NCI-H2171 treated with DMSO at 0.1 percent for 48 hours (cell line): ENCODE data around the gene PCBP1.
"Not testable (repeated sequence)": the region's sequence is repeated elsewhere in the genome, so short reads cannot be mapped to it uniquely, and the experiment has no call there.

Experiments
- DNase-seq: peaks from one replicate; lab custom pipeline; 2025; lab: John Stamatoyannopoulos, UW

Gene PCBP1

DNA sequence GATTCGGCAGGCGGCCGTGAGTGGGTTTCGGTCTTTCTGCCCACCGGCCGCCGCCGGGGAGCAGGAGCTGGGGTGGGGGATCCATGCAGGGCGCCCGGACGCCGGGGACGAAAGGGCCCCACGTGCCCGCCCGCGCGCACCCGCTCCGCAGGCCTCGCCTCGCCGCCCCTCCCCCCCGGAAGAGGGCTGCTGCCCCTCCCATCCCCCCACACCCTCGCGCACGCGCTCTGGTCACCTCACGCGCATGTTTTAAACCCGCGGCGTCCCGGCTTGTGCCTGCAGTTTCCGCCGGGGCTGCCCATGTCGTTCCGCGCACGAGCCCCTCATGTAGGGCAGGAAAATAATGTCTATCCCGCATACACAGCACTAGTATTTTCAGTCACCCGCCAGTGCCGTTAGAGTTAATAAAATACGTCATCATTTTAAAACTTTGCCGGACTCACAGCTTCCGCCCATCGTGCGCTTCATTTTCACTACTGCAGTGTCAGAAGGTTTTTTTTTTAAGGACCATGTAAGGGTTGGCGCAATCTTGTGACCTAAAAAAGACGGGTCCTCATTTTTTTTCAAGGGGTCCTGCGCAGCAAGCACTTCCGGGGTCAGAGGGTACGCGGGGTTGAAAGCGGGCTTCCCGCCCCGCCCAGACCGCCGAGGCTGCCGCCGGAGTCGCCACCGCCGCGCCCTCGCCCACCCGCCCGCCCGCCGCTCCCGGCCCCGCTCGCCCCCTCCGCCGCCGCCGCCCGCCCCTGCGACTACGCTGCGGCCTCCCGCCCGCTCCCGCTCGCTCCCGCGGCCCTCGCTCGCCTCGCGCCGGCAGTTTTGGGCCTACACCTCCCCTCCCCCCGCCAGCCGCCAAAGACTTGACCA is at the start of gene PCBP1:
TSS of gene PCBP1 (plus strand) at position 640 of the 864 bp plus-strand sequence. CDS start 267 bp downstream, outside the sequence.
- DNase-seq: peak; percentile 94

- DNase-seq: no peak
Measured at GRCh38 chr2:70039366-70039765, 47.9 kb upstream of the PCBP1 start.

DNA sequence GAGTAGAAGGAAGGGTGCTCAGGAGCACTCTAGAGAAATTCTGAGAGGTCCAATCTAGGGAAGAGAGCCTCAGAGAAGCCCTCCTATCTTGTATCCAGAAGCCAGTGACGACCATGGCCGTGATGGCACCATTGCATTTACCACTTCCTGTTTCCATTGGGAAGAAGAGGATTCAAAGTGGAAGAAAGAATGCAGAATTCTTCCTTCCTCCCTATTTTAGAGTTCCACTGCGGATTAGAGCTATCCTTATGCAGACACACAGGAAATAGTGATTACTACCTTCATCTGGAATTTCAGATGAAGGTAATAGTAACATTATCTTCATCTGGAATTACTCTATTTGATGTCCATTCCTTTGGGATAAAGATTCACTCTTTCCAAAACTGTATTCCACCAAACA is 45.6 kb upstream of the PCBP1 start:
- DNase-seq: no peak

GRCh38 chr2:70042246-70042645 is 45.0 kb upstream of the PCBP1 start:
- DNase-seq: no peak

- no peak for DNase-seq
Measured at GRCh38 chr2:70043252-70043875, 43.9 kb upstream of the PCBP1 start.

DNA sequence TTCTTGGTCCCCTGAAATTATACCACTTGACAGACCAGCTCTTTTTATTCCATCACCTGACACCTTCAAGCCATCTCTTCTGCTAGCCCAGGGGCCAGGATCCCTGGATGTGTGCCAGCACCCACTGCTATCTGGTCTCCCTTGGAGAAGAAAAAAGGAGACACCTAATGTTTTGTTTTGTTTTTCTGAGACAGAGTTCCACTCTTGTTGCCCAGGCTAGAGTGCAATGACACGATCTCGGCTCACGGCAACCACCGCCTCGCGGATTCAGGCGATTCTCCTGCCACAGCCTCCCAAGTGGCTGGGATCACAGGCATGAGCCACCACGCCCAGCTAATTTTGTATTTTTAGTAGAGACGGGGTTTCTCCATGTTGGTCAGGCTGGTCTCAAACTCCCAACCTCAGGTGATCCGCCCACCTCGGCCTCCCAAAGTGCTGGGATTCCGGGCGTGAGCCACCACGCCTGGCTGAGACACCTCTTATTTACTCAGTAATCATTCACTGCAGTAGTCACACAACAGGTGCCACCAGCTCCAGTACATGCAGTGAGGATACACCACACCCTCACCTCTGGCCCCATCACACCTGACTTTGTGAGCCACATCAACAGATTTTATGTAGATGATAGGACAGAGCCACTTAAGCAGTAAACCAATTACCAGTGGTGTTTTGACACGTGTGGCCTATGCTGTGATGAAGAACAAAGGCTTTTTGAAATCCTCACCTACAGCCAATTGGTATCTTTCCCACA is 42.8 kb upstream of the PCBP1 start:
- no peak for DNase-seq

DNA sequence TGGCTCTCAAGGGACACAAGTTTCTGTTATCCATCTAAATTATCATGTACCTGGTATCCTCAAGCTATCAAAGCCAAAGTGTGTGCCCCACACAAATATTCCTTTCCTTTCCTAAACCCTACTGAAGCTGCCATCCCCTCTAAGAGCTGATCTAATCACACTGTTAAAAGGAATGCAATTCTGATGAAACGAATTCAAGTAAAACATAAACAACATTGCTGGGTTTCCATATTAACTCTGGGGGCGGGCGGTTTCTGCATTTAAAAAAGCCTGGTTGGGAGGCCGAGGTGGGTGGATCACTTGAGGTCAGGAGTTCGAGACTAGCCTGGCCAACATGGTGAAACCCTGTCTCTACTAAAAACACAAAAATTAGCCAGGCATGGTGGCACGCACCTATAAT is 41.9 kb upstream of the PCBP1 start:
- no peak for DNase-seq

- DNase-seq: no peak
Measured at GRCh38 chr2:70045932-70046331, 41.3 kb upstream of the PCBP1 start.

DNA sequence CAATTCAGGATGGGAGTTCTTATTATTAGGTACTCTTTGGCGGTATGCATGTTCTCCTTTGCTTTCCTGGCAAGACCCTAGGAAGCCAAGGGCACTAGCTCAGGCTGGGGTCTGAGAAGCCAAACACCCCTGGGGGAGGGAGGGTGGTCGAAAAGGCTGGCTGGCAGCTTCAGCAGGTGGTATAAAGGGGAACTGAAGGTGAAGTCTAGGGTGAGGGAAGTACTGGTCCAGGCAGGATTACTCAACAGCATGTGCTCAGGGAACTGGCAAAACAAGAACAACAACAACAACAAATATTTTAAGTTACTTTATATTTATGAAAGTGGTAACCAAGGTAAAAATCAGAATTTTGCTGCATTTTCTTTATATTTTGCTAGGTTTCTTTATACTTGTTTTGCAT is 40.7 kb upstream of the PCBP1 start:
- DNase-seq: no peak

DNA sequence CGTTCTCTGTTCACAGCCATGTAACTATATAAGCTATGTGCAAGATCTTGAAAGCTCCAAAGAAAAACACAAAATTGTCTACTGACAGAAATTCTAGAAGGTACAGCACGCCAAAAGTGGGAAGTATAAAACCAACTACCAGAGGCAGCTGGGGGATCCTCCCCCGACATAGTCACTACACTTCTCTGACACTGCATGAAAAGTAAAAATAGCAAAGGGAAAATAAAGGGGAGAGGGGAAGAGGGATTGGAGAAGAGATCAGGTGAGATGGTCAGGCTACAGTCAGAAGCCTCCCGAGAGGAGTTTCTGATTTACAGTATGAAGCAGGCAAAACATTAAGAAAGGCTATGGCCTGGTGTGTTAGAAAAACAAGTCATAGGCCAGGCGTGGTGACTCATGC is 39.8 kb upstream of the PCBP1 start:
- no peak for DNase-seq

DNA sequence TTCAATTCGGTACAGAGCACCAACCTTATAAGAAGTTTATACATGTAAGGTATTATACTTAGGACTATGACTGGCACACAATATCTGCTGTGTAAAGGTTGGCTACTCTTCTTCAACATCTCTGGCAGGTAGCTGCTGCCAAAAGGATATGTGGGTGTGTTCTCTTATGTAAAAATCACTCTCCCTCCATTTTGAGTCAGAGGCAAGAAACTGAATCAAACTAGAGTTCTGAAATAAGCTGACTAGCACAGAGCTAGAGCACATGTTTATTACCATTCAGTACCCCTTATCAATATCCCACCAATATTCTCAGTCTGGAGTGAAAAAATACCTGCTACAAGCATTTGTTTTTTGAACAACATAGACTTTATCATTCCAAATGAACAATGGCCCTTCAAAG is 38.0 kb upstream of the PCBP1 start:
- DNase-seq: no peak

GRCh38 chr2:70050631-70051425 is 36.4 kb upstream of the PCBP1 start:
- no peak for DNase-seq

GRCh38 chr2:70055259-70055658 is 32.0 kb upstream of the PCBP1 start:
- DNase-seq: not testable (repeated sequence)

DNA sequence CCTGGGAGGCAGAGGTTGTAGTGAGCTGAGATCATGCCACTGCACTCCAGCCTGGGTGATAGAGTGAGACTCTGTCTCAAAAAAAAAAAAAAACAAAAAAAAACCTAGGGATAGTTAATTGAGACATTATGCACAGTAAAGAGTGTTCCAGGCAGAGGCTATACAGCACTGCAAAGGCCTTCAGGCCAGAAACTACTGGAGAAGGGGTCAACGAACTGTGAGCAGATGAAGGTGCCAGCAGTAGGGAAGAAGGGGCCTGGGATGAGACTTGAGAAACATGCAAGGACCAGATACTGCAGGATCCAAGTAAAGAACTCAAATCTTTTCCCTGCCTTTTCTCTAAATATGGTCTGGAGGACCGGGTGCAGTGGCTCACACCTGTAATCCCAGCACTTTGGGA is 26.0 kb upstream of the PCBP1 start:
- no peak for DNase-seq

- no peak for DNase-seq
Measured at GRCh38 chr2:70062270-70062669, 25.0 kb upstream of the PCBP1 start.

DNA sequence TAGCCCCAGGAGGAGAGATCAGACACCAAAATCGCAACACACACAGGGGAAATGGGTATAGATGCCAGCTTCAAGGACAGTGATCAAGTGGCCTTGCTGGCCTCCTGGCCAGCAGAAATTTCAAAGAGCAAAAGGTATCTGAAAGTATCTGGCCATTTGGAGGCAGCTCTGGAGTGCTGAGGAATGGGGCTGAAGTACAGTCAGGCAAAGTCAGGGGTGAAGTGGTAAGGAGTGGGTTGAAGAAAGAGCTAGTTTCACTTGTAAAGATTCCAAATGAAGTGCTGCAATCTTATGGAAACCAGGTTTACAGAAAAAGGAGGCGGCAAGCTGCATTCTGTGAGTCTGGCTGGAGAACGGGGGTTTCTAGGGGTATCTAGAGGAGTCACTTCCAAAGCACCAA is 19.2 kb upstream of the PCBP1 start:
- DNase-seq: no peak

DNA sequence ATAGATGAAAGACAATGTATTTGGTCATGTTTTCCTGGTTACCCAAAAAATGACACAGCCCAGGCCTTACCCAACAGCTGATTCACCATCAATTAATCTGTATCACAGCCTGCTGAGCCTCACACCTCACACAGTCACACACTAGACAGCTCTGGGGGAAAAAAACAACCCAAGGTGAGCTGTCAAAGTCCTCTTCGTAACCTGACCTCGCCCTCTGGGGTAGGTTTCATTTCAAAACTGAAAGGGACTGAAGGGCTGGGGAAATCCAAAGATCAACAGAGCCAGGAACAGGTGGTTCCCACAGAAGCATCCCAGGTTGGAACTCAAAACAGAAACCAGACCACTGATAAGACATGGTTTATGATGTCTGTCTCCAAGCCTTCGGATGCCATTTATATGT is 18.2 kb upstream of the PCBP1 start:
- peak; percentile 38 for DNase-seq

DNA sequence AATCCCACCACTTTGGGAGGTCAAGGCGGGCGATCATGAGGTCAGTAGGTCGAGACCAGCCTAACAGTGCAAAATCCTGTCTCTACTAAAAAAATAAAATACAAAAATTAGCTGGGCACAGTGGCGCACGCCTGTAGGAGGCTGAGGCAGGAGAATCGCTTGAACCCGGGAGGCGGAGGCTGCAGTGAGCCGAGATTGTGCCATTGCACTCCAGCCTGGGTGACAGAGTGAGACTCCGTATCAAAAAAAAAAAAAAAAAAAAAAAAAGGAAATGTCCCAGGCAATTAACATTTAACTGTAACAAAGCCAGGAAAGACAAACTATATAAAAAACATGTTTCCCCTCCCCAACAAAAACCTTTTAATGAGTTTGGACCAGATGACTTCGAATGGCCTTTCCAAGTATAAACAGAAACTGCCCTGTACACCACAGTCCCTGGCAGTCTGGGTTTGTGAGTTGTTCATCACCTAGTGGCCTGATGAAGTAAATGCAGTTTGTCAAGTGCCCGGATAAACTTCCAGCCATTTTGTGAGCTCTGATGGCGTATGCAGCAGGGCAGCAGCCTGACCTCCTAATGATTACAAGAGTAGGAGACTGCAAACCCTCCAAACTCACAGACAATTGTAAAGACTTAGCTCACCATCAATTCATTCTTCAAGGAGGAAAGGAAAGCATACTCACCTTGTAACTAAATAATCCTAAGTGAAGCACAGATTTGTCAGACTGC is 16.6 kb upstream of the PCBP1 start:
- DNase-seq: peak; percentile 80

- DNase-seq: no peak
Measured at GRCh38 chr2:70073493-70073892, 13.8 kb upstream of the PCBP1 start.

DNA sequence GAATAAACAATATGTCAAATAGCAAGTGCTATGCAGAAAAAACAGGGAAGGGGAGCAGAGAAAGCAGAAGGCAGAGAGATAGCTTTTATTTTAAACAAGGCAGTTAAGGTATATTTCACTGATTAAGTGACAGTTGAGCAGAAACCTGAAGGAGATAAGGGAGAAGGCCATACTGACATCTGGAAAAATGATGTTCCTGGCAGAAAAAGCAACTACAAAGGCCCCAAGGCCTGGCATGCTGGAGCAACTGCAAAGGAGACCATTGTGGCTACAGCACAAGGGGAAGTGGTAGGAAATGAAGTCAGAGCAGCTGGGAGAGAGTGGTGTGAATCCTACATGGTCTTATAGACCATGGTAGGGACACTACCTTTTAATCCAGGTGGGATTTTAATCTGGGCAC is 8.9 kb upstream of the PCBP1 start:
- no peak for DNase-seq

DNA sequence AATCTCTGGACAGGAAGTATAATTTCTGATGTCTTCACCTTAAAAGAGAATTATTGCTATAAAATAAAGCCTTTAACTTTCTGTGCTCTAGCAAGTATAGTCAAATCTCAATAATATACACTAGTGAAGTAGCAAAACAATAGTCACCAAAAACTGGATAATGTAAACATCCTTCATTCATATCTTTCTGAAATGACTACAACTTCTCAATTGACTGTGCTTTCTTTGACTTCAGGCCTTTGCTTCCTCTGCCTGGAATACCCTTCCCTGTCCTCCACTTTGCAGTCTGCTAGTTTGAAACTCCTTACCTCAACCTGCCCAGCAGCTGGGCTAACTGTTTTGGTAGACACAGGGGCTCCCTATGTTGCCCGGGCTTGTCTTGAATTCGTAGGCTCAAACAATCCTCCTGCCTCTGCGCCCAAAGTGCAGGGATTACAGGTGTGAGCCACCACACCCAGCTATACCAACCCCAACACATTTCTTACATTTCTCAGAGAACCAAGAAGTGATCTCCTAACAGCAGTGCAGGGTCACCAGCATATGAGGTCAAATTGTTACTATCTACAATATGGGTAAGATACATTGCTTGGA is 6.6 kb upstream of the PCBP1 start:
- DNase-seq: peak; percentile 56
